Kidney (tissue), 14 donors: ENCODE results near the gene SSTR1. TPM values are rescaled to one million over a fixed set of nuclear protein-coding genes. Genes with fewer than 3 reads are reported as not detected.

ENCODE experiments used
- DNase-seq, 5 donors: peaks; one replicate each; pipeline ENCODE4 v3.0.0-alpha.2; 2013 to 2020
- FAIRE-seq: peaks from 2 replicates; lab custom pipeline; 2012; peaks lifted over from hg19 to GRCh38; lab: Jason Lieb, UNC
- H3K27ac ChIP-seq, 2 donors: one replicate each; pipeline ENCODE4 v1.7.0; 2013; ENCODE audit warnings: low read depth in 2 of 2, low read length in 2 of 2, inconsistent platforms in 1 of 2
- H3K27me3 ChIP-seq: one replicate; pipeline ENCODE4 v1.7.1; 2013; ENCODE audit warnings: low read length, inconsistent platforms; ENCODE audit not compliant: control insufficient read depth, insufficient read depth
- H3K36me3 ChIP-seq, 3 donors: one replicate each; pipeline versions ENCODE4 v1.7.0 to v1.7.1; 2013; ENCODE audit warnings: low read length in 3 of 3, control low read depth in 1 of 3, inconsistent platforms in 1 of 3; ENCODE audit not compliant: insufficient read depth in 3 of 3, control insufficient read depth in 2 of 3
- H3K4me1 ChIP-seq, 3 donors: one replicate each; pipeline versions ENCODE4 v1.7.0 to v1.7.1; 2013; ENCODE audit warnings: low read length in 3 of 3, inconsistent platforms in 1 of 3, low read depth in 1 of 3; ENCODE audit not compliant: control insufficient read depth in 2 of 3, insufficient read depth in 2 of 3
- H3K4me3 ChIP-seq, 3 donors: one replicate each; pipeline versions ENCODE4 v1.7.0 to v1.8.1; 2013; ENCODE audit warnings: low read length in 3 of 3, control low read depth in 1 of 3, inconsistent platforms in 1 of 3
- H3K9ac ChIP-seq, 3 donors: one replicate each; pipeline versions ENCODE4 v1.7.0 to v1.7.1; 2013; ENCODE audit warnings: low read length in 3 of 3, control low read depth in 1 of 3, inconsistent platforms in 1 of 3
- H3K9me3 ChIP-seq, 3 donors: one replicate each; pipeline versions ENCODE4 v1.7.0 to v1.7.1; 2013; ENCODE audit warnings: low read length in 3 of 3, control low read depth in 1 of 3, inconsistent platforms in 1 of 3; ENCODE audit not compliant: control insufficient read depth in 2 of 3, insufficient read depth in 1 of 3
- intact Hi-C: fragments of 100-400 bp; cut with DNase I; formaldehyde crosslinking; loops from one replicate; pipeline ENCODE4 v1.11.1; 2022
- polyA plus RNA-seq: library from polyadenylated mRNA; stranded (reverse); fragments of 350-450 nt; fragmentation: Illumina TruSeq; extraction: RNeasy Lipid Tissue Mini Kit (QIAGEN cat#74804); gene quantifications from one replicate; pipeline ENCODE4 v1.2.3, GENCODE V29; 2014; ENCODE audit warnings: low read depth, low replicate concordance; ENCODE audit not compliant: insufficient read depth
- total RNA-seq: library from RNA; stranded (reverse); fragmentation: NEBNext Ultra II Directional; extraction: Animal tissue kit (Norgen Biotek cat#: 25700); gene quantifications from one replicate; pipeline ENCODE4 v1.2.1, GENCODE V29; 2021
- TF ChIP-seq, protein P1 (sequence below): IDR thresholded peaks from 3 replicates; pipeline ENCODE4 v1.5.1; 2012; ENCODE audit warnings: mild to moderate bottlenecking, moderate library complexity, borderline replicate concordance; ENCODE audit not compliant: insufficient read depth; ENCODE audit errors: extremely low read depth
- donor health status: control.
- donor health status: control.
- donor health status: control.
- donor health status: control.
- donor health status: control.
- donor health status: DM: yes; HTN: yes; CAD: no.
- donor health status: Normal renal cell carcinoma (clear cell type).

Gene SSTR1
- total and polyA plus RNA-seq, 2 donors from 2014 or later, result 1.3 to 4.0 TPM

DNA sequence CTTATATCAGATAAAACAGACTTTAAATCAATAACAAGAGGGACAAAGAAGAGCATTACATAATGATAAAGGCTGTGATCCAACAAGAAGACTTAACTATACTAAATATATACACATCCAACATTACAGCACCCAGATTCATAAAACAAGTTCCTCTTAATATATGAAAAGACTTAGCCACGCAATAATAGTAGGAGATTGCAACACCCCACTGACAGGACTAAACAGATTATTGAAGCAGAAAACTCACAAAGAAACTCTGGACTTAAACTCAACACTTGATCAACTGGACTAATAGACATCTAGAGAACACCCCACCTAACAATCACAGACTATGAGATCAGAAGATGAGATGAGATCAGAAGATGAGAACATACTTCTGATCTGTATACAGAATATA is 53.9 kb downstream of the SSTR1 start:
- no peak overlapping the region for H3K27ac ChIP-seq
- H3K27me3 ChIP-seq, result no peaks in the 10 kb centered on the region
- H3K4me3 ChIP-seq, result no peak overlapping the region
- peaks cover 0 to 2% (median 0%) of the 10 kb centered on the region in 3 donors for H3K9me3 ChIP-seq
- no peak overlapping the region for H3K9ac ChIP-seq
- TF ChIP-seq, protein P1, sequence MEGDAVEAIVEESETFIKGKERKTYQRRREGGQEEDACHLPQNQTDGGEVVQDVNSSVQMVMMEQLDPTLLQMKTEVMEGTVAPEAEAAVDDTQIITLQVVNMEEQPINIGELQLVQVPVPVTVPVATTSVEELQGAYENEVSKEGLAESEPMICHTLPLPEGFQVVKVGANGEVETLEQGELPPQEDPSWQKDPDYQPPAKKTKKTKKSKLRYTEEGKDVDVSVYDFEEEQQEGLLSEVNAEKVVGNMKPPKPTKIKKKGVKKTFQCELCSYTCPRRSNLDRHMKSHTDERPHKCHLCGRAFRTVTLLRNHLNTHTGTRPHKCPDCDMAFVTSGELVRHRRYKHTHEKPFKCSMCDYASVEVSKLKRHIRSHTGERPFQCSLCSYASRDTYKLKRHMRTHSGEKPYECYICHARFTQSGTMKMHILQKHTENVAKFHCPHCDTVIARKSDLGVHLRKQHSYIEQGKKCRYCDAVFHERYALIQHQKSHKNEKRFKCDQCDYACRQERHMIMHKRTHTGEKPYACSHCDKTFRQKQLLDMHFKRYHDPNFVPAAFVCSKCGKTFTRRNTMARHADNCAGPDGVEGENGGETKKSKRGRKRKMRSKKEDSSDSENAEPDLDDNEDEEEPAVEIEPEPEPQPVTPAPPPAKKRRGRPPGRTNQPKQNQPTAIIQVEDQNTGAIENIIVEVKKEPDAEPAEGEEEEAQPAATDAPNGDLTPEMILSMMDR, result no peak
- no peaks in the 10 kb centered on the region for H3K4me1 ChIP-seq
- DNase-seq (no peak), FAIRE-seq (no peak)
- intact Hi-C loops, result no loop called here
- H3K36me3 ChIP-seq, result no peaks in the 10 kb centered on the region

Other genes with a start within 250 kb of the SSTR1 start
- 37.6 TPM for gene CLEC14A, start 48.2 kb downstream of the SSTR1 start, total RNA-seq
- 22.4 TPM for gene CLEC14A, start 48.2 kb downstream of the SSTR1 start, polyA plus RNA-seq